ENCODE data around the gene ARHGAP18. TPM values are rescaled to one million over a fixed set of nuclear protein-coding genes. Genes with fewer than 3 reads are reported as not detected.
A peak's percentile ranks its signal among the peaks of the same experiment; 100 is the strongest.

The ARHGAP18 gene
- total RNA-seq, 6 experiments from 2014 or later, result 70.8 to 81.2 (median 76.0) TPM

DNA sequence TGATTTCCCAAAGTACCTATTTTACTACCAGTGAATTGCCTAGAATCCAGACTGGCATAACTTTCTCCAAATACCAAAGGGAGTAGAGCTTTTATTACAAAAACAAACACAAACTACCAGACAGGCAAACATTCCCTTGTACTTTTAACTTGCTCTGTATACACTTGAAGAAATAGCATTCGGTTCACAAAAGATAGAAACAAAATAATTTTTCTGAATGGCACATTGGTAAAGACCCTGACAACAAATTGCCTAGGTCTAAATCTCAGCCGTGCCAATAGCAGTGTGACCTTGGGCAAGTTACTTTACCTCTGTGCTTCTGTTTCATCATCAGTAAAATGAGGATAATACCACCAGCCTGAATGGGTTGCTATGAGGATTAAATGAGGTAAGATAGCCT is 15.9 kb downstream of the ARHGAP18 start:
- no peak for DNase-seq
- Mint-ChIP-seq H3K4me1 (ENCODE audit: low read depth) (peaks cover 93% of the 10 kb centered on the region), H3K27me3 (ENCODE audit: insufficient read depth) (no peaks in the 10 kb centered on the region; the same call in 1 of the 2 replicates), H3K4me3 (no peak overlapping the region), H3K9me3 (no peaks in the 10 kb centered on the region), H3K36me3 (ENCODE audit: low read depth) (peaks cover 48% of the 10 kb centered on the region), H3K27ac (peak overlapping the region; percentile 48; the same call in 1 of the 2 replicates)
- TF ChIP-seq CTCF (IDR thresholded peaks at IDR 0.05), result no peak

- no peak for DNase-seq
- no peak overlapping the region for H3K4me3 Mint-ChIP-seq
- TF ChIP-seq CTCF (IDR thresholded peaks at IDR 0.05), result no peak
- no peaks in the 10 kb centered on the region; the same call in 1 of the 2 replicates for H3K27me3 Mint-ChIP-seq (ENCODE audit: insufficient read depth)
- H3K27ac Mint-ChIP-seq, result peak overlapping the region; percentile 54; the same call in 1 of the 2 replicates
- H3K9me3 Mint-ChIP-seq, result no peaks in the 10 kb centered on the region
- peaks cover 58% of the 10 kb centered on the region for H3K36me3 Mint-ChIP-seq (ENCODE audit: low read depth)
- H3K4me1 Mint-ChIP-seq (ENCODE audit: low read depth), result peaks cover 97% of the 10 kb centered on the region
Measured at GRCh38 chr6:129692467-129692866, 17.5 kb downstream of the ARHGAP18 start.

DNA sequence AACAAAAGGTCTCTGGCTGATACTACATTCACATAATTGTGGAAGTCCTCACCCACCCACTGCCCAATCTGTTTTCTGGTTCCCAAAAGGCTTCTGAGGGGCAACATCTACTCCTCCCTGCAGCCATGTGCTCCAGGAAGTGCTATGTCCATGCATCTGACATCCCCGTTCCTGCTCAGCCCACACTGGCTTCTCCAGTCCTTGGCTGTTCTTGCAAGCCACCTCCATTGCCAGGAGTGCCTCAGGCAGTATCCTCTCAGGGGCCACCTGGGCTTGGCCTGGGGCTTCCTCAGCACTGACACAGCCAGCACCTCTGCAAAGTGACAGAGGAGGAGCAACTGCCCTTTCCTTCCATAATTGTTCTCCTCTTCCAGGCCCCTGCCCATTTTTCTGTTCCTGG is 18.3 kb downstream of the ARHGAP18 start:
- H3K27ac Mint-ChIP-seq, result peak overlapping the region; percentile 54
- no peak overlapping the region for H3K4me3 Mint-ChIP-seq
- H3K27me3 Mint-ChIP-seq (ENCODE audit: insufficient read depth), result no peaks in the 10 kb centered on the region; the same call in 1 of the 2 replicates
- TF ChIP-seq CTCF (IDR thresholded peaks at IDR 0.05), result no peak
- no peak for DNase-seq
- peaks cover 50% of the 10 kb centered on the region for H3K36me3 Mint-ChIP-seq (ENCODE audit: low read depth)
- H3K4me1 Mint-ChIP-seq (ENCODE audit: low read depth), result peaks cover 97% of the 10 kb centered on the region
- H3K9me3 Mint-ChIP-seq, result no peaks in the 10 kb centered on the region

DNA sequence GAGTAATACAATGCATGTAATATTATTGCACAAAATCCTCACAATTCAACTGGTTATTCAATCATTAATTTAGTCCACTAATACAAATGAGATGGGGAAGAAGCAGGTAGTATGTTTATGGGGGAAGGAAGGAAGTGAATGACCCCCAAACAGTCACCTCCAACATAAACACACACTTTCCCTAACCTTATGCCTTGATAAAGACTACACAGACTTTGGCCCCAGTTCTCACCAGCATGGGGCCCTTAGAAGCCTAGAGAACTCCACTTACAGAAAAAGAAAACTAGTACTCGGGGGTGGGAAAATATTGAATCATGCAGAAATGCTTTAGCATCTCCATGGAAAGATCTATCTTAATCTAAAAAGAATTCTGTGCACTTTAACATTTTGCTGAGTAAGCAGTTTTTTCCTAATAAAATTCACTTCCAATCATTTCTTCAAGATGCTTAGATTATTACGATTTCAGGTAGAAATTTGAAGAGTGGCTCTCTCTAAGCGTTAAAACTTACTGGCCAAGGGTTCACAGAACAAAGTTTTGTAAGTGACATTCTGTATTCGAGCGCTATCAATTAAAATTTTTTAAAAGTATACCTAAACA is 18.8 kb downstream of the ARHGAP18 start:
- peaks cover 95% of the 10 kb centered on the region for H3K4me1 Mint-ChIP-seq (ENCODE audit: low read depth)
- no peak for DNase-seq
- H3K4me3 Mint-ChIP-seq, result peak overlapping the region; percentile 4; the same call in 1 of the 2 replicates
- peaks cover 50% of the 10 kb centered on the region for H3K36me3 Mint-ChIP-seq (ENCODE audit: low read depth)
- H3K27ac Mint-ChIP-seq, result peak overlapping the region; percentile 16; the same call in 1 of the 2 replicates
- no peaks in the 10 kb centered on the region for H3K9me3 Mint-ChIP-seq
- H3K27me3 Mint-ChIP-seq (ENCODE audit: insufficient read depth), result no peaks in the 10 kb centered on the region; the same call in 1 of the 2 replicates
- no peak for TF ChIP-seq CTCF (IDR thresholded peaks at IDR 0.05)

- H3K36me3 Mint-ChIP-seq (ENCODE audit: low read depth), result peaks cover 47% of the 10 kb centered on the region
- H3K4me3 Mint-ChIP-seq, result peak overlapping the region; percentile 10; the same call in 1 of the 2 replicates
- no peaks in the 10 kb centered on the region for H3K9me3 Mint-ChIP-seq
- H3K27me3 Mint-ChIP-seq (ENCODE audit: insufficient read depth), result no peaks in the 10 kb centered on the region
- H3K4me1 Mint-ChIP-seq (ENCODE audit: low read depth), result peaks cover 94% of the 10 kb centered on the region
- TF ChIP-seq CTCF (IDR thresholded peaks at IDR 0.05), result no peak
- peak overlapping the region; percentile 69 for H3K27ac Mint-ChIP-seq
- peak; percentile 36 for DNase-seq
Measured at GRCh38 chr6:129686941-129687627, 22.9 kb downstream of the ARHGAP18 start.
